NK-92 (cell line): ENCODE results near the gene USP4.
"Not testable (repeated sequence)": the region's sequence is repeated elsewhere in the genome, so short reads cannot be mapped to it uniquely, and the experiment has no call there.

Experiments
- DNase-seq: peaks from one replicate; lab custom pipeline; 2025; ENCODE audit not compliant: unreplicated experiment; lab: John Stamatoyannopoulos, UW

Gene USP4

GRCh38 chr3:49255112-49255511, 84.7 kb downstream of the USP4 start:
- DNase-seq = no peak

GRCh38 chr3:49253512-49253911, 86.3 kb downstream of the USP4 start:
- DNase-seq = no peak

GRCh38 chr3:49248840-49249227, 91.0 kb downstream of the USP4 start:
- no peak for DNase-seq

GRCh38 chr3:49244581-49245205, 95.2 kb downstream of the USP4 start:
- DNase-seq = no peak

GRCh38 chr3:49240091-49240490, 99.8 kb downstream of the USP4 start:
- DNase-seq = not testable (repeated sequence)

- DNase-seq = no peak
Observed at GRCh38 chr3:49238274-49239127, 101.4 kb downstream of the USP4 start.

GRCh38 chr3:49237344-49237743, 102.5 kb downstream of the USP4 start:
- DNase-seq = no peak

- no peak for DNase-seq
Observed at GRCh38 chr3:49236226-49236625, 103.6 kb downstream of the USP4 start.

GRCh38 chr3:49228817-49229216, 111.0 kb downstream of the USP4 start:
- DNase-seq = not testable (repeated sequence)
